ENCODE results near the gene PHC2.

GRCh38 chr1:33442141-33442540 is 11.2 kb upstream of the PHC2 start:
- TF ChIP-seq SMARCA4 (IDR thresholded peaks at IDR 0.05) (no peak), ZNF239 (CRISPR knock-in tag; IDR thresholded peaks at IDR 0.05) (no peak), CTCF (IDR thresholded peaks at IDR 0.05 in 2 of 3, conservative IDR thresholded peaks at IDR 0.05 in 1 of 3; ENCODE audit: insufficient read depth in 2 of 3, low read depth in 1 of 3, low read length in 3 of 3) (no peak), ZNF384 (IDR thresholded peaks at IDR 0.05; ENCODE audit: low read depth, low read length) (no peak), ZSCAN29 (IDR thresholded peaks at IDR 0.05) (no peak), IRF2 (CRISPR knock-in tag; IDR thresholded peaks at IDR 0.05) (no peak), POLR2A (conservative IDR thresholded peaks at IDR 0.05) (no peak), PHF20 (IDR thresholded peaks at IDR 0.05; ENCODE audit: partially characterized antibody) (no peak), EP300 (IDR thresholded peaks at IDR 0.05; ENCODE audit: low read length) (no peak), MBD1 (CRISPR knock-in tag; IDR thresholded peaks at IDR 0.05) (no peak), ZZZ3 (IDR thresholded peaks at IDR 0.05) (no peak), TARDBP (IDR thresholded peaks at IDR 0.05) (no peak)

Measured in K562 (cell line).